Spleen (tissue), 7 donors: ENCODE results near the gene IL1RAPL1.

Source experiments
- POLR2A ChIP-seq, 3 donors: fragments of 450-650 bp; IDR thresholded peaks; one replicate each; pipeline ENCODE4 v1.5.1; 2017; ENCODE audit warnings: antibody characterized with exemption in 3 of 3, mild to moderate bottlenecking in 1 of 3
- POLR2AphosphoS5 ChIP-seq, 3 donors: sonication (generic); formaldehyde crosslinking; IDR thresholded peaks; one replicate each; pipeline ENCODE4 v1.5.1; 2017; ENCODE audit warnings: antibody characterized with exemption in 3 of 3
- TF ChIP-seq, protein P1 (sequence below), 11 experiments: fragments of 200-600 bp in 7 of 11; fragments of 450-650 bp in 4 of 11; sonication (generic) in 4 of 11; IDR thresholded peaks in 8 of 11; conservative IDR thresholded peaks in 3 of 11; 1 replicate in 7 of 11; 2 replicates in 4 of 11; pipeline versions ENCODE4 v1.4.0 to v1.8.0; 2016 to 2021; ENCODE audit warnings: antibody characterized with exemption in 11 of 11, inconsistent platforms in 4 of 11, mild to moderate bottlenecking in 1 of 11
- donor health status: DM: no; HTN: no; CAD: no; lungs with moderate emphysema.
- donor health status: DM: no; HTN: no; CAD: no.
- donor health status: DM: no; HTN: no; CAD: no.

DNA sequence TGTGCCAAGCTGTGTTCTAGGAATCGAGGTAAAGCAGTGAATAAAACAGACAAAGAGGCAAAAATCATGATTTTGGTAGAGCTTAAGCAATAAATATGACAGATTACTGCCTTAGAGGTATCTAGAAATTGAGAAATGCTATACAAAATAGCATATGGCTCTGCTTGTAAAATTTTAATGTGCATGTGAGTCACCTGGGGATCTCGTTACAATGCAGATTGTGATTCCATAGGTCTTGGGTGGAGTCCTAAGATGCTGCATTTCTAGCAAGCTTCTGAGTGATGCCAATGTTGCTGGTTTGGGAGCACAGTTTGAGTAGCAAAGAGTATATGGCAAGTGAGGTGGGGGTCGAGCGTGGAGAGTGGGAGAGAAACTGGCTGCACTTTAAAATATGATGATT lies 930.9 kb downstream of the IL1RAPL1 start:
- no peak for TF ChIP-seq POLR2A (IDR thresholded peaks at IDR 0.05)
- TF ChIP-seq, protein P1, sequence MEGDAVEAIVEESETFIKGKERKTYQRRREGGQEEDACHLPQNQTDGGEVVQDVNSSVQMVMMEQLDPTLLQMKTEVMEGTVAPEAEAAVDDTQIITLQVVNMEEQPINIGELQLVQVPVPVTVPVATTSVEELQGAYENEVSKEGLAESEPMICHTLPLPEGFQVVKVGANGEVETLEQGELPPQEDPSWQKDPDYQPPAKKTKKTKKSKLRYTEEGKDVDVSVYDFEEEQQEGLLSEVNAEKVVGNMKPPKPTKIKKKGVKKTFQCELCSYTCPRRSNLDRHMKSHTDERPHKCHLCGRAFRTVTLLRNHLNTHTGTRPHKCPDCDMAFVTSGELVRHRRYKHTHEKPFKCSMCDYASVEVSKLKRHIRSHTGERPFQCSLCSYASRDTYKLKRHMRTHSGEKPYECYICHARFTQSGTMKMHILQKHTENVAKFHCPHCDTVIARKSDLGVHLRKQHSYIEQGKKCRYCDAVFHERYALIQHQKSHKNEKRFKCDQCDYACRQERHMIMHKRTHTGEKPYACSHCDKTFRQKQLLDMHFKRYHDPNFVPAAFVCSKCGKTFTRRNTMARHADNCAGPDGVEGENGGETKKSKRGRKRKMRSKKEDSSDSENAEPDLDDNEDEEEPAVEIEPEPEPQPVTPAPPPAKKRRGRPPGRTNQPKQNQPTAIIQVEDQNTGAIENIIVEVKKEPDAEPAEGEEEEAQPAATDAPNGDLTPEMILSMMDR (IDR thresholded peaks at IDR 0.05 in 8 of 11, conservative IDR thresholded peaks at IDR 0.05 in 3 of 11) = no peak
- TF ChIP-seq POLR2AphosphoS5 (IDR thresholded peaks at IDR 0.05) = no peak
